Suprapubic skin (tissue), 4 donors: ENCODE results near the gene PROSER2.

Experiments
- EP300 ChIP-seq: sonication (generic); formaldehyde crosslinking; IDR thresholded peaks from one replicate; pipeline ENCODE4 v1.6.1; 2017; ENCODE audit warnings: antibody characterized with exemption
- POLR2A ChIP-seq, 2 donors: fragments of 450-650 bp; IDR thresholded peaks; one replicate each; pipeline ENCODE4 v1.6.1; 2017; ENCODE audit warnings: antibody characterized with exemption in 2 of 2, mild to moderate bottlenecking in 2 of 2, moderate library complexity in 2 of 2
- POLR2AphosphoS5 ChIP-seq, 3 donors: sonication (generic); formaldehyde crosslinking; IDR thresholded peaks; one replicate each; pipeline ENCODE4 v1.6.1; 2017; ENCODE audit warnings: antibody characterized with exemption in 3 of 3
- TF ChIP-seq, protein P1 (sequence below), 2 donors: fragments of 200-600 bp in 1 of 2; fragments of 450-650 bp in 1 of 2; sonication (generic) in 1 of 2; IDR thresholded peaks; one replicate each; pipeline ENCODE4 v1.5.1; 2016 to 2019; ENCODE audit warnings: antibody characterized with exemption in 2 of 2, mild to moderate bottlenecking in 1 of 2, moderate library complexity in 1 of 2

- TF ChIP-seq, protein P1, sequence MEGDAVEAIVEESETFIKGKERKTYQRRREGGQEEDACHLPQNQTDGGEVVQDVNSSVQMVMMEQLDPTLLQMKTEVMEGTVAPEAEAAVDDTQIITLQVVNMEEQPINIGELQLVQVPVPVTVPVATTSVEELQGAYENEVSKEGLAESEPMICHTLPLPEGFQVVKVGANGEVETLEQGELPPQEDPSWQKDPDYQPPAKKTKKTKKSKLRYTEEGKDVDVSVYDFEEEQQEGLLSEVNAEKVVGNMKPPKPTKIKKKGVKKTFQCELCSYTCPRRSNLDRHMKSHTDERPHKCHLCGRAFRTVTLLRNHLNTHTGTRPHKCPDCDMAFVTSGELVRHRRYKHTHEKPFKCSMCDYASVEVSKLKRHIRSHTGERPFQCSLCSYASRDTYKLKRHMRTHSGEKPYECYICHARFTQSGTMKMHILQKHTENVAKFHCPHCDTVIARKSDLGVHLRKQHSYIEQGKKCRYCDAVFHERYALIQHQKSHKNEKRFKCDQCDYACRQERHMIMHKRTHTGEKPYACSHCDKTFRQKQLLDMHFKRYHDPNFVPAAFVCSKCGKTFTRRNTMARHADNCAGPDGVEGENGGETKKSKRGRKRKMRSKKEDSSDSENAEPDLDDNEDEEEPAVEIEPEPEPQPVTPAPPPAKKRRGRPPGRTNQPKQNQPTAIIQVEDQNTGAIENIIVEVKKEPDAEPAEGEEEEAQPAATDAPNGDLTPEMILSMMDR (IDR thresholded peaks at IDR 0.05) = no peak
- TF ChIP-seq POLR2A (IDR thresholded peaks at IDR 0.05) (no peak), POLR2AphosphoS5 (IDR thresholded peaks at IDR 0.05) (no peak), EP300 (no peak)
Measured at GRCh38 chr10:11869743-11870460, 46.7 kb downstream of the PROSER2 start.
